DND-41 (cell line): Measurements from ENCODE around the gene LMO1.

Experiments used
- ATAC-seq: fragments of 200-7000 bp; cut with Tn5 transposase; 3 replicates; pipeline ENCODE4 v1.9.1; 2021; ENCODE audit warnings: low read depth; ENCODE audit not compliant: insufficient read depth
- DNase-seq: peaks from one replicate; pipeline ENCODE4 v3.0.0-alpha.2; 2020
- H2AFZ ChIP-seq: 2 replicates; pipeline ENCODE4 v1.6.0; 2012; ENCODE audit warnings: low read depth, low read length
- H3K27ac ChIP-seq: 2 replicates; pipeline ENCODE4 v1.5.1; 2012; ENCODE audit warnings: low read length, inconsistent platforms
- H3K27me3 ChIP-seq: fragments of 200-600 bp; sonication (generic); 2 replicates; pipeline ENCODE4 v1.6.0; 2012; ENCODE audit warnings: low read length, mild to moderate bottlenecking, inconsistent platforms; ENCODE audit not compliant: insufficient read depth, poor library complexity
- H3K36me3 ChIP-seq: 2 replicates; pipeline ENCODE4 v1.5.1; 2012; ENCODE audit warnings: low read length, inconsistent platforms; ENCODE audit not compliant: insufficient read depth
- H3K4me1 ChIP-seq: 2 replicates; pipeline ENCODE4 v1.5.1; 2012; ENCODE audit warnings: mild to moderate bottlenecking, low read length; ENCODE audit not compliant: insufficient read depth
- H3K4me2 ChIP-seq: 2 replicates; pipeline ENCODE4 v1.6.0; 2012; ENCODE audit warnings: mild to moderate bottlenecking, moderate library complexity, low read length, inconsistent platforms; ENCODE audit not compliant: insufficient read depth
- H3K4me3 ChIP-seq, 2 experiments: fragments of 200-600 bp in 1 of 2; shearing (Covaris generic) in 1 of 2; 2 replicates each; pipeline ENCODE4 v1.5.1; 2012 to 2016; ENCODE audit warnings: inconsistent platforms in 2 of 2, low read length in 2 of 2, mild to moderate bottlenecking in 2 of 2, low read depth in 1 of 2, moderate library complexity in 1 of 2
- H3K79me2 ChIP-seq: 2 replicates; pipeline ENCODE4 v1.6.0; 2012; ENCODE audit warnings: low read length, inconsistent platforms; ENCODE audit not compliant: insufficient read depth
- H3K9ac ChIP-seq: 2 replicates; pipeline ENCODE4 v1.6.0; 2012; ENCODE audit warnings: low read depth, mild to moderate bottlenecking, inconsistent platforms, low read length, moderate library complexity
- H3K9me3 ChIP-seq: 2 replicates; pipeline ENCODE4 v1.5.1; 2012; ENCODE audit warnings: low read length, moderate library complexity, mild to moderate bottlenecking, inconsistent platforms; ENCODE audit not compliant: insufficient read depth, severe bottlenecking
- H4K20me1 ChIP-seq: 2 replicates; pipeline ENCODE4 v1.6.0; 2012; ENCODE audit warnings: low read length; ENCODE audit not compliant: insufficient read depth
- CTCF ChIP-seq: IDR thresholded peaks from 2 replicates; pipeline ENCODE4 v1.5.1; 2012; ENCODE audit warnings: borderline replicate concordance, low read length, moderate library complexity, mild to moderate bottlenecking; ENCODE audit not compliant: poor library complexity, severe bottlenecking; ENCODE audit errors: extremely low read depth
- EZH2 ChIP-seq: IDR thresholded peaks from 3 replicates; pipeline ENCODE4 v1.6.1; 2012; ENCODE audit warnings: borderline replicate concordance, low read depth, mild to moderate bottlenecking, moderate library complexity, low read length, inconsistent platforms; ENCODE audit not compliant: severe bottlenecking

Gene LMO1

DNA sequence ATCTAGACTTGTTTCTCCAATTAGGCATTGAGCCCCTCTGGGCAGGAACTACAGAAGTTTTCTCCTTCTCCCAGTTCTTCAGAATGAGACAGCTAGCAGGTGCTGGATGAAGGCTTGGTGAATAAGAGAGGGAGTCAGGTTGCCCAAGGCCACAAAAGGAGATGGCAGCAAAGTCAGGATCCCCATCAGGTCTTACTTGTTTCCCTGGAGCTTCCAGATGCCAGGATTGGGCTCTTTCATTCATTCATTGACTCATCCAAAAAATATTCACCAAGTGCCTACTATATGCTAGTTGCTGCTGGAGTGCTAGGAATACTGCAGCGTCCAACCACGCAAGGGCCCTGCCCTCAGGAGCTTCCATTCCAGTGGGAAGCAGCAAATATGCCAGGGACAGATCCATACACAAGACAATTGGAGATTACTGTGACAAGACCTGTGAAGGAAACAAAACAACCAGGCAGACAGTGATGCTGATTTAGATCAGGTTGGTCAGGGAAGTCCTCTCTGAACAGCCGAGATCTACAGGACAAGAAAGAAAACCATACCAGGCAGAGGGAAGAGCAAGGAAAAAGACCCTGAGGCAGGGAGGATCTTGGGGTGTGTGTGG is 24.6 kb upstream of the LMO1 start:
- H2AFZ ChIP-seq: no peak overlapping the region
- TF ChIP-seq CTCF (no peak), EZH2 (no peak)
- ATAC-seq (no peak), DNase-seq (no peak)
- H3K79me2 ChIP-seq: no peaks in the 10 kb centered on the region
- H3K36me3 ChIP-seq: no peaks in the 10 kb centered on the region
- no peaks in the 10 kb centered on the region for H4K20me1 ChIP-seq
- H3K27ac ChIP-seq: no peak overlapping the region
- H3K4me3 ChIP-seq: no peak overlapping the region
- peaks cover 3% of the 10 kb centered on the region for H3K27me3 ChIP-seq
- H3K4me1 ChIP-seq: no peaks in the 10 kb centered on the region
- no peak overlapping the region for H3K4me2 ChIP-seq
- H3K9me3 ChIP-seq: no peaks in the 10 kb centered on the region
- no peak overlapping the region for H3K9ac ChIP-seq

- Histone ChIP-seq H3K27me3 (peaks cover 3% of the 10 kb centered on the region), H3K9me3 (no peaks in the 10 kb centered on the region), H3K4me1 (no peaks in the 10 kb centered on the region), H3K27ac (no peak overlapping the region), H3K4me3 (no peak overlapping the region), H3K4me2 (no peak overlapping the region), H3K9ac (no peak overlapping the region), H2AFZ (no peak overlapping the region), H3K79me2 (no peaks in the 10 kb centered on the region), H3K36me3 (no peaks in the 10 kb centered on the region), H4K20me1 (no peaks in the 10 kb centered on the region)
- TF ChIP-seq EZH2 (no peak), CTCF (no peak)
- DNase-seq (no peak), ATAC-seq (no peak)
Observed at GRCh38 chr11:8287703-8288102, 24.0 kb upstream of the LMO1 start.

DNA sequence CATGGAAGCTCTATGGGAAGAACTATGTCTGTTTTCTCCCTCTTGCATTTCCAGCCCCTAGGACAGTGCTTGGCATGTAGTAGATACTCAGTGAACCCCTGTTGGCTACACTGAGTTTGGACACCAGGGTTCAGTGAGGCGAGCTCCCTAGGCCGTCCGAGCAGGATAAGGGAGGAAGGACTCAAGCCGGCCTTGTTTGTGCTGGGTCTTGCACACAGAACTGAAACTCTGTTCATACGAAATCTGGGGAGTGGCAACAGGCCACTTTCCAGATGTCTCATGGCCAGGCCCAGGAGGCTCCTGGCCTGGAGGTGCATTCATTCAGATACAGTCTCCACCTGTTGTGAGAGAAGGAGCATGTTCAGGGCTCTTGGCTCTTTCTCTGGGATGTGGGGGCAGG is 23.6 kb upstream of the LMO1 start:
- no peak overlapping the region for H3K27ac ChIP-seq
- H4K20me1 ChIP-seq: no peaks in the 10 kb centered on the region
- H2AFZ ChIP-seq: no peak overlapping the region
- H3K9ac ChIP-seq: no peak overlapping the region
- peaks cover 3% of the 10 kb centered on the region for H3K27me3 ChIP-seq
- no peak for TF ChIP-seq CTCF
- TF ChIP-seq EZH2: no peak
- H3K4me2 ChIP-seq: no peak overlapping the region
- H3K9me3 ChIP-seq: no peaks in the 10 kb centered on the region
- H3K4me1 ChIP-seq: no peaks in the 10 kb centered on the region
- DNase-seq (no peak), ATAC-seq (no peak)
- no peaks in the 10 kb centered on the region for H3K36me3 ChIP-seq
- no peak overlapping the region for H3K4me3 ChIP-seq
- no peaks in the 10 kb centered on the region for H3K79me2 ChIP-seq

- no peak overlapping the region for H2AFZ ChIP-seq
- peaks cover 3% of the 10 kb centered on the region for H3K27me3 ChIP-seq
- no peaks in the 10 kb centered on the region for H4K20me1 ChIP-seq
- no peak overlapping the region for H3K27ac ChIP-seq
- H3K4me1 ChIP-seq: no peaks in the 10 kb centered on the region
- H3K9me3 ChIP-seq: no peaks in the 10 kb centered on the region
- H3K4me2 ChIP-seq: no peak overlapping the region
- H3K36me3 ChIP-seq: no peaks in the 10 kb centered on the region
- H3K79me2 ChIP-seq: no peaks in the 10 kb centered on the region
- no peak for TF ChIP-seq EZH2
- no peak for TF ChIP-seq CTCF
- no peak overlapping the region for H3K4me3 ChIP-seq
- no peak overlapping the region for H3K9ac ChIP-seq
- ATAC-seq (no peak), DNase-seq (no peak)
Observed at GRCh38 chr11:8286886-8287285, 23.2 kb upstream of the LMO1 start.
